Right lobe of liver (tissue), 6 donors: ENCODE measurements around the gene TENM3. TPM values are rescaled to one million over a fixed set of nuclear protein-coding genes. Genes with fewer than 3 reads are reported as not detected.
A peak's percentile ranks its signal among the peaks of the same experiment; 100 is the strongest.

Source experiments
- ATAC-seq, 4 donors: fragments of 200-7000 bp; cut with Tn5 transposase; one replicate each; pipeline ENCODE4 v1.9.1; 2020; ENCODE audit warnings: mild to moderate bottlenecking in 4 of 4, moderate library complexity in 4 of 4
- DNase-seq, 3 donors: peaks; one replicate each; pipeline ENCODE4 v3.0.0-alpha.2; 2020
- H3K27ac ChIP-seq, 3 donors: fragments of 200-600 bp; one replicate each; pipeline ENCODE4 v1.8.0; 2022
- H3K27me3 ChIP-seq, 2 donors: fragments of 200-600 bp; one replicate each; pipeline ENCODE4 v1.8.0; 2022
- H3K36me3 ChIP-seq, 4 donors: fragments of 200-600 bp; sonication (generic) in 1 of 4; one replicate each; pipeline versions ENCODE4 v1.5.1 to v1.8.0; 2017 to 2022; ENCODE audit warnings: control low read depth in 1 of 4
- H3K4me1 ChIP-seq, 4 donors: fragments of 200-600 bp; sonication (generic) in 1 of 4; one replicate each; pipeline versions ENCODE4 v1.5.1 to v1.8.0; 2017 to 2022; ENCODE audit warnings: control low read depth in 1 of 4
- H3K4me3 ChIP-seq, 3 donors: fragments of 200-600 bp; one replicate each; pipeline ENCODE4 v1.8.0; 2022
- H3K9me3 ChIP-seq, 4 donors: fragments of 200-600 bp; sonication (generic) in 1 of 4; one replicate each; pipeline versions ENCODE4 v1.5.1 to v1.8.0; 2017 to 2022; ENCODE audit warnings: control low read depth in 1 of 4
- CTCF ChIP-seq, 4 donors: fragments of 200-600 bp in 3 of 4; fragments of 450-650 bp in 1 of 4; IDR thresholded peaks; one replicate each; pipeline versions ENCODE4 v1.5.1 to v1.8.0; 2016 to 2022; ENCODE audit warnings: antibody characterized with exemption in 4 of 4, mild to moderate bottlenecking in 2 of 4
- POLR2A ChIP-seq: fragments of 450-650 bp; IDR thresholded peaks from one replicate; pipeline ENCODE4 v1.6.1; 2017; ENCODE audit warnings: antibody characterized with exemption, mild to moderate bottlenecking
- WGBS: methylation state at CpG from one replicate; pipeline ENCODE4 v1.1.6; 2018; ENCODE audit warnings: low coverage, low lambda C conversion rate; ENCODE audit not compliant: insufficient coverage; ENCODE audit errors: missing lambda C conversion rate; 5-methylcytosine and 5-hydroxymethylcytosine counted together
- intact Hi-C, 2 donors: fragments of 100-400 bp; cut with DNase I; formaldehyde crosslinking; loops; one replicate each; pipeline versions ENCODE4 v1.11.2 to v1.14.1; 2022
- total RNA-seq, 6 experiments: library from RNA; depleted of rRNA in 2 of 6; stranded (reverse); fragments of >200 nt in 2 of 6; fragmentation: NEBNext Ultra II Directional in 3 of 6; extraction: Animal tissue kit (Norgen Biotek cat#: 25700) in 3 of 6; gene quantifications; one replicate each; pipeline versions ENCODE4 v1.1.0 to v1.2.4, GENCODE V29; 2016 to 2023
- donor health status: DM: no; HTN: yes; CAD: no.
- donor health status: DM: no; HTN: no; CAD: no.
- donor health status: DM: no; HTN: no; CAD: no.
- donor health status: DM: no; HTN: yes; CAD: no.
- donor health status: DM: no; HTN: yes; CAD: no.

The TENM3 gene
- total RNA-seq, 6 experiments from 2014 or later: 0.06 to 3.0 (median 1.1) TPM

GRCh38 chr4:182807346-182807745 is 564.1 kb downstream of the TENM3 start:
- H3K9me3 ChIP-seq: no peaks in the 10 kb centered on the region
- H3K4me1 ChIP-seq: peaks cover 0 to 4% (median 0%) of the 10 kb centered on the region in 4 donors
- H3K27ac ChIP-seq: no peak overlapping the region
- no peak overlapping the region for H3K4me3 ChIP-seq
- no peaks in the 10 kb centered on the region for H3K36me3 ChIP-seq
- TF ChIP-seq POLR2A (no peak), CTCF (IDR thresholded peaks at IDR 0.05) (no peak)
- intact Hi-C loops: no loop called here
- H3K27me3 ChIP-seq: no peaks in the 10 kb centered on the region
- 78% methylated on average over 3 of the region's 12 CpGs for WGBS
- DNase-seq (no peak), ATAC-seq (no peak)

DNA sequence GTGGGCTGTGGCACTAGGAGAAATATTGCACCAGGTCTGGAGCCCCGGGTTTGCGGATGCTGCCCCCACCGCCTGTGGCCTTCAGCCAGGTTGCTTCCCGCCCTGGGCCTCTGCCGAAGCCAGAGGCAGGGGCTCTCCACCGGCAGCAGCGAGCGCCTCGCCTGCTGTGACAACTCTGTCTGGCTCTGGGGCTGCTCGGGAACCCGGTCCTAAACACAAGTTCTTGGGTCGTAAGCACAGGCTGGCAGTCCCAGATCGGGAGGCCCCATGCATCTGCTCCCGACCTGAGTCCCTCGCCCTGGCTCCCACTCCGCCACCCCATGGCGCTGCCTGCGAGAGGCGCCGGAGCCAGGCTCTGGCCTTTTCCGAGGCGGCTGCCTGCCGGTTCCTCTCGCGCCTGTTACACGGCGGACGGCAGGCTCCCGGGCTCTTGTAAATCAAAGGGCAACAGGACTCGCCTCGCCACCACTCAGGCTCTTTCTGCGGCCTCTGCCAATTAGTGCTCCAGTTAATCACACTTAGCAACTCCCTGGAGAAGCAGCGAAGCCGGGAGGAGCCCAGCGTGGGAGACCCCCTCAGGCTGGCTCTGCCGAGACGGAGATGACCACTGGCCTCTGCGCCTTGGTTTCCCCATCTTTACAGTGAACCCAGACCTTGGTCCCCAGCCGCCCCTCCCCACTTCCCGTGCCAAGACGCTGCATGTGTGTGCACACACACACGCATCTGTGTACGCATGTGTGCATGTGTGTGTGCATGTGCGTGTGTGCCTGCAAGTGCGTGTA is 564.8 kb downstream of the TENM3 start:
- TF ChIP-seq CTCF (IDR thresholded peaks at IDR 0.05): no peak
- TF ChIP-seq POLR2A: no peak
- WGBS: 0% methylated on average over 1 of the region's 45 CpGs

GRCh38 chr4:182808673-182809416 is 565.6 kb downstream of the TENM3 start:
- TF ChIP-seq POLR2A (no peak), CTCF (IDR thresholded peaks at IDR 0.05) (no peak)
- no peaks in the 10 kb centered on the region for H3K36me3 ChIP-seq

More for the DNA sequence above, 564.8 kb downstream of the TENM3 start:
- intact Hi-C loops: no loop called here
- Histone ChIP-seq H3K36me3 (no peaks in the 10 kb centered on the region), H3K27me3 (no peaks in the 10 kb centered on the region), H3K4me1 (peaks cover 0 to 4% (median 0%) of the 10 kb centered on the region in 4 donors), H3K9me3 (no peaks in the 10 kb centered on the region), H3K4me3 (no peak overlapping the region), H3K27ac (no peak overlapping the region)
- ATAC-seq (no peak), DNase-seq (no peak)

DNA sequence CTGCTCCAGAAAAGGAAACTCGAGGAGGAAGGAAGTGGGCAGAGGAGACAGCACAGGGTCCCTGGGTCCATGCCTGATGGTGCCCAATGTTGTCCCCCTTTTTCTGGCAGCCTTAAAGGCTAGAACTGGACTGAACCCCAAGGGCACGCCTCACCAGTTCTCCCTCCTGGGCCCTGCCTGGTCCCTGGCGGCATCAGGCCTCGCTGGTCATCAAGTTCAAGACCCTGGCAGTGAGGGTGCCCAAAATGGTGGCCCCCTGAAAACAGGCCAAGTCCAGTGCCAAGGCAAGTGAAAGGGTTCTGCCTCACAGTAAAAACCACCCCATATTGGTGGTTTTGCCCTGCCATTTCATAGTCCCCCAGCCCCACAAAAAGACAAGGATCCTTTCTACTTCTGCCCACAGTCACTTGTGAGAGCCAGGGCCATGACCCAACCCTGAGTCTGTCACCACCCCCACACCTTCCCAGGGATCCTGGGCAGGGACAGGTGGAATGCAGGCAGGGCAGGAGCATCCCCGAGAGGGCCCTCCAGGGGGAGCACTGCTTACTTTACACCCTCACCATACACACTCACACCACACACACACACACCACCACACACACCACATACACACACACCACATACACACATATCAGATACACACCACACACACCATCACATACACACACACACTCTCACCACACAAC is 566.4 kb downstream of the TENM3 start:
- WGBS: 11% methylated on average over 2 of the region's 5 CpGs
- Histone ChIP-seq H3K9me3 (no peaks in the 10 kb centered on the region), H3K27me3 (no peaks in the 10 kb centered on the region), H3K4me1 (peaks cover 0 to 4% (median 0%) of the 10 kb centered on the region in 4 donors), H3K27ac (no peak overlapping the region), H3K36me3 (no peaks in the 10 kb centered on the region), H3K4me3 (no peak overlapping the region)
- intact Hi-C loops: no loop called here
- TF ChIP-seq POLR2A: no peak
- peak in 3 of 4 donors; percentile 6 to 28 (median 23) for TF ChIP-seq CTCF (IDR thresholded peaks at IDR 0.05)
- peak; percentile 45 to 63 (median 50) for ATAC-seq
- no peak for DNase-seq

More at GRCh38 chr4:182808673-182809416, 565.6 kb downstream of the TENM3 start:
- Histone ChIP-seq H3K27me3 (no peaks in the 10 kb centered on the region), H3K9me3 (no peaks in the 10 kb centered on the region), H3K4me3 (no peak overlapping the region), H3K4me1 (peaks cover 0 to 4% (median 0%) of the 10 kb centered on the region in 4 donors), H3K27ac (no peak overlapping the region)
- intact Hi-C loops: no loop called here
- DNase-seq (no peak), ATAC-seq (no peak)
- 88% methylated on average over 11 of the region's 25 CpGs for WGBS
